Measurements from ENCODE around the gene MRPL49. TPM values are rescaled to one million over a fixed set of nuclear protein-coding genes. Genes with fewer than 3 reads are reported as not detected.

MRPL49 gene
- 66.6 and 67.1 TPM in 2 replicates for total RNA-seq

DNA sequence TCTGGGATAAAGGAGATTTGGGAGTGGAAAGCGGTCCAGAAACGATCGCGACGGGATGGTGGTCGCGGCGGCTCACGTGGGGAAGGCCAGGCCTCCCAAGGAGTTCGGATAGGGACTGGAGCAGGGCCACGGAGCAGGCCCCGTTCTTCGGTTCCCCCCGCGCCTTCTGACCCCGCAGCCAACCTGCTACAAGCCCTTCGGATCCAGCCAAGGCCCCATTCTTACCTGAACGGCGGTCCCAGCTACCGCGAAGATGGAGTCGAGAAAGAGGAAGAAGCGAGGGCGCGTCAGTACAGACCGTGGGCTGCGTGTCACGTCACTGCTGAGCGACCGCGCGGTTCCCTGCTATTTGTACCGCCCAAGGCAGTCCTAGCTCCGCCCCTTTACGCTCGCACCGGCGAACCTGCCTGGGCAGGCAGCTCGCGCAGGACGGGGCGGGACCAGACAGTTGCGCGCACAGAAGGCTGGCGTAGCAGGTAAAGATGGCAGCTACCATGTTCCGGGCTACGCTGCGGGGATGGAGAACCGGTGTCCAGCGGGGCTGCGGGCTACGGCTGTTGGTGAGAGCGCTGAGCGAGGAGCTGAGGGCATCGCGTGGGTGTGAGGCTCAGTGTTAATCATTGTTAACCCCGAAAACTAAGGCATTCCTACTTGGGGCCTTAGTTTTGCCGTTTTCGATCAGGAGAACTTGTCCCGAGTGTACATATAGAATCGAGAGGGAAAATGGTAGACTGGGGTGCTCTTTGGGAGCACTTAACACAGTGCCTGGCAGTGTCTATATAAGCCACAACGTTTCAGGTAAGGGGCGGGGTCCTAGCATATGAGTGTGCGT is at the start of gene MRPL49, which contains the start of gene FAU:
TSS of gene MRPL49 (plus strand) at position 457 of the 832 bp plus-strand sequence. CDS start at position 483, 26 bp downstream.
TSS of gene FAU (minus strand) at position 270 of the 832 bp plus-strand sequence. CDS start 321 bp downstream, outside the sequence.
- peaks cover 81% of the 10 kb centered on the region for H3K36me3 Mint-ChIP-seq (ENCODE audit: low read depth)
- intact Hi-C loops (cut with micrococcal nuclease), result loop anchor here (1.0 kb wide), 3 partner anchors 13 to 59 kb away; partner anchors contain the start of genes CAPN1, CDCA5 and ZFPL1

GRCh38 chr11:65072631-65072966 is 49.5 kb upstream of the MRPL49 start:
- no peak for DNase-seq (ENCODE audit: low spot score)
- Mint-ChIP-seq H3K4me3 (ENCODE audit: low read depth) (no peak overlapping the region), H3K36me3 (ENCODE audit: low read depth) (peaks cover 21% of the 10 kb centered on the region), H3K4me1 (ENCODE audit: low read depth) (peaks cover 4% of the 10 kb centered on the region), H3K27me3 (ENCODE audit: low read depth) (no peaks in the 10 kb centered on the region), H3K9me3 (no peaks in the 10 kb centered on the region), H3K27ac (no peak overlapping the region)
- intact Hi-C loops (cut with micrococcal nuclease), result no loop called here

More for the DNA sequence above, at the start of gene MRPL49, which contains the start of gene FAU:
- DNase-seq (ENCODE audit: low spot score), result peak; percentile 99
- H3K4me1 Mint-ChIP-seq (ENCODE audit: low read depth), result peaks cover 24% of the 10 kb centered on the region
- H3K27ac Mint-ChIP-seq, result peak within 1 kb of the TSS; percentile 98
- H3K27me3 Mint-ChIP-seq (ENCODE audit: low read depth), result no peaks in the 10 kb centered on the region
- no peaks in the 10 kb centered on the region for H3K9me3 Mint-ChIP-seq
- H3K4me3 Mint-ChIP-seq (ENCODE audit: low read depth), result peak within 1 kb of the TSS; percentile 100

DNA sequence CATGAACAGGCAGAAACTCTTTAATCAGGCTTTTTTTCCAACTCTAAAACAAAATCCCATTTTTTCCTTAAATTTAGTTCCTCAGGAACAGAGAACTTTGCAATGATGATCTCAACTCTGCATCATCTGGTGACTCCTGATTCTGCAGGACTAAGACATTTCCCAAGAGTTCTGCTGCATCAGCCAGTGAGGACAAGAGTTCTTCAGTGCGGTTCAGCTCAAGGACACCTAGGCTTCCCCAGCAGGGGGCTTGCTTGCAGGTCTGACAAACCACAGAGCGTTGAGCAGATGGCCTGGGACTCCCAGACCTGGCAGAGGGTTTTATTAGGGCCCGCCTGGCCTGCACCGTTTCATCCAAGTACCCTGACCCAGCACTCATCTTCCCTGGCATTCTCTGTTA is 44.7 kb upstream of the MRPL49 start:
- H3K9me3 Mint-ChIP-seq, result no peaks in the 10 kb centered on the region
- intact Hi-C loops (cut with micrococcal nuclease), result no loop called here
- H3K27ac Mint-ChIP-seq, result peak overlapping the region; percentile 42
- no peak overlapping the region for H3K4me3 Mint-ChIP-seq (ENCODE audit: low read depth)
- H3K27me3 Mint-ChIP-seq (ENCODE audit: low read depth), result no peaks in the 10 kb centered on the region
- DNase-seq (ENCODE audit: low spot score), result no peak
- H3K4me1 Mint-ChIP-seq (ENCODE audit: low read depth), result peaks cover 31% of the 10 kb centered on the region
- peaks cover 61% of the 10 kb centered on the region for H3K36me3 Mint-ChIP-seq (ENCODE audit: low read depth)

DNA sequence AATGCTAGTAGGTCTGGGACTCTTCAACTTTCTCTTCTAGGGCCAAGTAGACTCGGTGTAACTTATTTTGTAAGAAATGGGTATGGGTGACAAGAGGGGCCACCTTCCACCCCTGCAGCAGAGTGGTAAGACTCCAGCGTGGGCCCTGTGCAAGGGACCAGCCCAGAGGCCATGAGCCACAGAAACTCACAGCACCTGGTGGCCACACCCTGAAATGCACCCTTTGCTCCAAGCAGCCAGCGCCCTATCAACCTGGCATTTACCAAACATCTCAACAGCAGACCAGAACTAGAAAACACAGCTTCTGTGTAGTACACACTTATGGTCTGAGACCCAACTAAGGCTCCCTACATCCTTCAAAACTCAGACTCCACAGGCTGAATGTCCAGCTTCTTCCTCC is 44.0 kb upstream of the MRPL49 start:
- Mint-ChIP-seq H3K9me3 (no peaks in the 10 kb centered on the region), H3K27me3 (ENCODE audit: low read depth) (no peaks in the 10 kb centered on the region), H3K27ac (peak overlapping the region; percentile 77), H3K36me3 (ENCODE audit: low read depth) (peaks cover 68% of the 10 kb centered on the region), H3K4me1 (ENCODE audit: low read depth) (peaks cover 36% of the 10 kb centered on the region), H3K4me3 (ENCODE audit: low read depth) (no peak overlapping the region)
- intact Hi-C loops (cut with micrococcal nuclease), result no loop called here
- DNase-seq (ENCODE audit: low spot score), result peak; percentile 63

DNA sequence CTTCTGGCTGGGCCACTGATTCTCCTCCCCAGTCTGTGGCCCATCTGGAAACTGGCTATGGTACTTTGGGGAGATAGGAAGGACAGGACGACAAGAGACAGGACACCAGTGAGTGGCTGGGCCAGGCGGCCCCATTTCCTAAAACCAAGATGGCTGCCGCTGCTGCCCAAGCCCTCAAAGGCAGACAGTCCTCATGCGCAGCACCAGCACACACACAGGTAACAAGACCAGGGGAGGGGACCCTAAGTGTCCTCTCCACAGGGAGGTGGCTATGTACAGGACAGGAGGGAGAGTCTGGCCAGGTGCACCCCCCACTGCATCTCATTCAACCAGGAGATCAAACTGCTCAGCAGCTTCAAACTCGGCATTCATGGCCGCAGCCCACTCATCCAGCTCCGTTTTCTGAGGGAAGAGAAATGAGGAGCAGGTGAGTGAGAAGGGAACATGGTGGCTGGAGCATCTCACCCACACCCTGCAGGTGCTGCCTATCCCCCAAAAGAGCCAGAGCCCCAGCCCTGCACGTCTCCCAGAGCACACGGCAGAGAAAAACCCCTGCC is 43.3 kb upstream of the MRPL49 start:
- Mint-ChIP-seq H3K4me1 (ENCODE audit: low read depth) (peaks cover 36% of the 10 kb centered on the region), H3K9me3 (no peaks in the 10 kb centered on the region), H3K27me3 (ENCODE audit: low read depth) (no peaks in the 10 kb centered on the region), H3K36me3 (ENCODE audit: low read depth) (peaks cover 73% of the 10 kb centered on the region), H3K27ac (peak overlapping the region; percentile 77), H3K4me3 (ENCODE audit: low read depth) (peak overlapping the region; percentile 1)
- intact Hi-C loops (cut with micrococcal nuclease), result no loop called here
- no peak for DNase-seq (ENCODE audit: low spot score)

DNA sequence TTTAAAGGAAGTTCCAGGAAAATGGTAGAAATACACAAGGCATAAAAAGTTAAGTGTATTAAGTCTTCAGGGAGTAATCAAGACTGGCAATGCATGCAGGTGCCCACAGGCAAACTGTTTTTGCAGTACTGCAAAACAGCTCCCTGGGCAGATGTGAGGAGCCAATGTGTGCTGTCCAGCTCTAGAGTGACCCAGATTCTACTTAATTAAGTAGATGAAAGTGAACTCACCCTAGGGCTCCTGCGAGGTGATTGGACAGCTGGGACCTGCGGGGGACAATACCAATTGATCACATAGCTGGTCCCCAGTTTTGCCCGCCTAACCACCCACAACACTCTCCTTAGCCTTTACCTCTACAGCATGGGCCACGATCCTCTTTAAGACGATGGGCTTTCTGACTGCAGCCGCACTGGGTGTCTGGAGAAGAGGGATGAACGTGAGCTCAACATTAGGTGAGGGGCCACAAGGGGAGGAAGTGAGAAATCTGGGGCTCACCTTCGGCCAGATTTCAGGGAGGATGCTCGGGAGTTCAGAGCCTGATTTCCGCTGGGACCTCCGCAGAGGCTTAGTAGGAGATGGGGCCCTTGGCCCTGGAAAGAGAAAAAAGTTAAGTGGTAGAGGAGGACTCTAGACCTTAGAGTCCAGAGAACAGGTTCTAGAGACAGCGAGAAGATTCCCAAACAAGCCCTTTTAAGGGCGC is 38.8 kb upstream of the MRPL49 start:
- peaks cover 68% of the 10 kb centered on the region for H3K36me3 Mint-ChIP-seq (ENCODE audit: low read depth)
- intact Hi-C loops (cut with micrococcal nuclease), result loop anchor here (5.0 to 10.0 kb wide), 4 partner anchors 41 to 772 kb away; partner anchors contain the start of genes ARL2, CFL1, SAC3D1 and SNX15

DNA sequence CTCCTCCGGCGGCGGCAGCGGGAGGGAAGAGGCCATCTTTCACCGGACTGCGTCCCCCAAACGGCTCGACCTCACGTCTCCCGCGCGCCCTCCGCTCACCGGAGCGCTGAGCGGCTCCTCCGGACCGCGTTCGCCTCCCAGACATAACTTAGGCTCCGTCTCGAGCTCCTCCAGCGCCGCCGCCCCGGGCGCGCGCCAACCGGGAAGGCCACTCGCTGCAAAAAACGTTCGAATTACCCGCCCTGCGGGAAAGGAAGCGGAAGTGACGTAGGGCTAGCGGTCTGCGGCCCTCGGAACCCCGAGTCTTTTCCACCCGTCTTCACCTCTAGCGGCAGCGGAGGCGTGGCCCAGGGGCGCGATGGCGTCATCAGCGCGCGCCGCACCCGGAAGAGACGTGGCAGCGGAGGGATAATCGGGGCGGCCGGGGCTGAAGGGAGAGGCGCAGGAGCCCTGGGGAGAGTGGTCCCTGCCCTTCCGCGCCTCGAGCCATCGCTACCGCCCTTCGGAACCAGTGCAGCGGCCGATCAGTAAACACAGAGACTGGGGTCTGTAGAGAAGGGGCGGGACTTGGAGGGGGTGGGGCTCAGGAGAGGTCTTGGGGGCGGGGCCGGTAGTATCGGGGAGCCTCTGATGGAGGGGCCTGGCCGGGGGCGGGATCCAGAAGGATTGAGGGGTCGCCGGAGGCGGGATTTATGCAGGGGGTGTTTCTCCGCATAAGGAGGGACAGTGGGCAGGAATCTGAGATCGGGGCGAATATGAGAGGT is 38.1 kb upstream of the MRPL49 start, which contains the start of the genes CDCA5 and ZFPL1:
TSS of gene CDCA5 (minus strand) at position 207 of the 764 bp plus-strand sequence. CDS start at position 145, 62 bp downstream.
TSS of gene ZFPL1 (plus strand) at position 389 of the 764 bp plus-strand sequence. CDS start 477 bp downstream, outside the sequence.
- Mint-ChIP-seq H3K4me3 (ENCODE audit: low read depth) (peak within 1 kb of the TSS; percentile 97), H3K4me1 (ENCODE audit: low read depth) (peaks cover 32% of the 10 kb centered on the region), H3K27ac (peak within 1 kb of the TSS; percentile 97), H3K27me3 (ENCODE audit: low read depth) (no peaks in the 10 kb centered on the region), H3K9me3 (no peaks in the 10 kb centered on the region), H3K36me3 (ENCODE audit: low read depth) (peaks cover 68% of the 10 kb centered on the region)
- intact Hi-C loops (cut with micrococcal nuclease), result loop anchor here (1.0 to 10.0 kb wide), 7 partner anchors 12 to 771 kb away; partner anchors contain the start of genes ARL2, CFL1, FAU and MRPL49
- peak; percentile 96 for DNase-seq (ENCODE audit: low spot score)

More for the DNA sequence above, 38.8 kb upstream of the MRPL49 start:
- DNase-seq (ENCODE audit: low spot score), result no peak
- no peaks in the 10 kb centered on the region for H3K9me3 Mint-ChIP-seq
- peaks cover 39% of the 10 kb centered on the region for H3K4me1 Mint-ChIP-seq (ENCODE audit: low read depth)
- H3K27ac Mint-ChIP-seq, result peak overlapping the region; percentile 97
- H3K4me3 Mint-ChIP-seq (ENCODE audit: low read depth), result peak overlapping the region; percentile 97
- no peaks in the 10 kb centered on the region for H3K27me3 Mint-ChIP-seq (ENCODE audit: low read depth)

- Mint-ChIP-seq H3K9me3 (no peaks in the 10 kb centered on the region), H3K4me3 (ENCODE audit: low read depth) (peak overlapping the region; percentile 97), H3K27ac (peak overlapping the region; percentile 97), H3K27me3 (ENCODE audit: low read depth) (no peaks in the 10 kb centered on the region), H3K36me3 (ENCODE audit: low read depth) (peaks cover 71% of the 10 kb centered on the region), H3K4me1 (ENCODE audit: low read depth) (peaks cover 28% of the 10 kb centered on the region)
- intact Hi-C loops (cut with micrococcal nuclease), result loop anchor here (1.0 to 10.0 kb wide), 7 partner anchors 12 to 770 kb away; partner anchors contain the start of genes ARL2, CFL1, FAU and MRPL49
- DNase-seq (ENCODE audit: low spot score), result no peak
These were observed 37.3 kb upstream of the MRPL49 start for GRCh38 chr11:65084598-65085375.

GRCh38 chr11:65085446-65085845 is 36.7 kb upstream of the MRPL49 start:
- Mint-ChIP-seq H3K36me3 (ENCODE audit: low read depth) (peaks cover 66% of the 10 kb centered on the region), H3K27ac (peak overlapping the region; percentile 97), H3K27me3 (ENCODE audit: low read depth) (no peaks in the 10 kb centered on the region), H3K4me3 (ENCODE audit: low read depth) (peak overlapping the region; percentile 97), H3K4me1 (ENCODE audit: low read depth) (peaks cover 25% of the 10 kb centered on the region), H3K9me3 (no peaks in the 10 kb centered on the region)
- DNase-seq (ENCODE audit: low spot score), result no peak
- intact Hi-C loops (cut with micrococcal nuclease), result loop anchor here (2.0 to 10.0 kb wide), 2 partner anchors 25 to 769 kb away; partner anchors contain the start of genes CFL1 and TM7SF2

DNA sequence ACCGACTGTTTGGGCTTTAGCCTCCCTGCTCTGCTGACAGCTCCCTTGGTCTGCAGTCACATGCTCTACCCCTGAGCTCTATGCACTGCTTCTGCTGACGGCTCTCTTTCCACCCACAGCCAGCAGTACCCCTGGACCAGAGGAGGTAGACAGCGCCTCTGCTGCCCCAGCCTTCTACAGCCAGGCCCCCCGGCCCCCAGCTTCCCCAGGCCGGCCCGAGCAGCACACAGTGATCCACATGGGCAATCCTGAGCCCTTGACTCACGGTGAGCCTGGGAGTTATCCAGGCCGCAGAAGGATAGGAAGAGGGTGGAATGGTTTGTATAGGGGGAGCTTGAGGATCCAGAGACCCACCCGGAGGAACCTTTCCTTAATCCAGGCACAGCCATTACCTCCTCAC is 35.3 kb upstream of the MRPL49 start:
- Mint-ChIP-seq H3K36me3 (ENCODE audit: low read depth) (peaks cover 55% of the 10 kb centered on the region), H3K27me3 (ENCODE audit: low read depth) (no peaks in the 10 kb centered on the region), H3K4me3 (ENCODE audit: low read depth) (no peak overlapping the region), H3K9me3 (no peaks in the 10 kb centered on the region), H3K4me1 (ENCODE audit: low read depth) (peaks cover 20% of the 10 kb centered on the region), H3K27ac (no peak overlapping the region)
- DNase-seq (ENCODE audit: low spot score), result no peak
- intact Hi-C loops (cut with micrococcal nuclease), result loop anchor here (10.0 kb wide), 1 partner anchor 768 kb away; the partner anchor contains the start of gene CFL1

DNA sequence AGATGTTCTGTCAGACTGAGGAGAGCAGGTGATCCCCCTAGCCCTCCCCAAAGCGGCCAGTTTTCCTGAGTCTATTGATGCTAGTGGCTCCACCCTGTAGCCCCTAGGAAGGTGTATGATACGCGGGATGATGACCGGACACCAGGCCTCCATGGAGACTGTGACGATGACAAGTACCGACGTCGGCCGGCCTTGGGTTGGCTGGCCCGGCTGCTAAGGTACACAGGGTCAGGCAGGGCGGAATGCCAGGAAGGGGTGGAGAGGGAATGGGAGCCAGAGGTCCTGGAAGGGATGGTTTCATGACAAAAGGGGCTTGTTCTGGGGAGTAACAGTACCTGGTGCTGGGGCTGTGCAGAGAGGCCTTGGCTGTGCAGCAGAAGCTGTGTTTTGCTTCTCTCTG is 34.9 kb upstream of the MRPL49 start:
- H3K36me3 Mint-ChIP-seq (ENCODE audit: low read depth), result peaks cover 51% of the 10 kb centered on the region
- intact Hi-C loops (cut with micrococcal nuclease), result loop anchor here (10.0 kb wide), 1 partner anchor 768 kb away; the partner anchor contains the start of gene CFL1
- no peak overlapping the region for H3K27ac Mint-ChIP-seq
- no peaks in the 10 kb centered on the region for H3K27me3 Mint-ChIP-seq (ENCODE audit: low read depth)
- no peak overlapping the region for H3K4me3 Mint-ChIP-seq (ENCODE audit: low read depth)
- no peak for DNase-seq (ENCODE audit: low spot score)
- peaks cover 17% of the 10 kb centered on the region for H3K4me1 Mint-ChIP-seq (ENCODE audit: low read depth)
- H3K9me3 Mint-ChIP-seq, result no peaks in the 10 kb centered on the region

Measured in activated T-helper 2 cell treated with anti-CD3 and anti-CD28 coated beads, Interferon-gamma antibody, Interleukin-2, Interleukin-4, amounts not matched to agents 10 μg/mL and 5 μg/mL and 100 μg/mL, durations not matched to agents 14 hours and 24 hours and 36 hours (primary cell).